GM21515 (cell line): ENCODE data around the gene ABCA12.

ENCODE experiments used
- ATAC-seq: cut with Tn5 transposase; IDR thresholded peaks from one replicate; pipeline ENCODE4 v1.9.1; 2021; ENCODE audit not compliant: unreplicated experiment

The ABCA12 gene

GRCh38 chr2:214989187-214989586 is 149.2 kb downstream of the ABCA12 start:
- no peak for ATAC-seq

- ATAC-seq, result no peak
These were observed 151.2 kb downstream of the ABCA12 start for GRCh38 chr2:214987261-214987660.

GRCh38 chr2:214985619-214986018 is 152.8 kb downstream of the ABCA12 start:
- no peak for ATAC-seq

DNA sequence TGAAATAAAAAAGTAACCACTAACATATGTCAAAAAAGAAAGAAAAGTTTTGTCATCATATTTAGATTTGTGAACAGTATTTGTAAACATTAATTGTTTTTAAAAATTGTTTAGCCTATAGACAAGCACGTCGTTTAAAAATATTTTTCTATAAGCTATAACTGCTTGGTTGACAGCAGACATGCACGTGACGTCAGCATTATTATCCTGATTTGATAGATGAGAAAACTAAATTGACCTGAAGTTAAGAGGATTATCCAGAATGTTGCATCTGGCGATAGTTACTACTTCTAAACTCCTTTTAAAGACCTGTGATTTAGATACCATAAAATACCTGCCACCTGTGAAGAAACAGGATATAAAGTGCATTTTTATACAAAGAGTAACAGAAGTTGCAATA is 172.0 kb downstream of the ABCA12 start:
- ATAC-seq, result no peak

GRCh38 chr2:214960677-214961076 is 177.7 kb downstream of the ABCA12 start:
- no peak for ATAC-seq

DNA sequence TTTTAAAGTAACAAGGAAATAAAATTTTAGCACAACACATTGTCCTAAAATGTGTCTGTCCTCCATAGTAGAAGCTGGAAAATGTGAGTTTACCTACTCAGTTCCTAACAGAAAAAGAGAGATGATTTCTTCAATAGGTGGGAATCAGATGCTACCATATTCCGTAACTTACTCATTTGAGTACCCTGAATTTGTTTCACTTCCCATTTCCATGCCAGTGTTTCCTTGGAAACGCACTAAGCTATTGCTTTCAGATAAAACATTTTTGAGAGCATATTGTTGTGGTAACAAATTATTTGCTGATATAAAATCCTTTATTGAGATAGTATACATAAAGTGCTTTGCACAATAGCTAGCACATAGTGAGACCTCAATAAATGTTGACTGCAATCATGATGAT is 191.5 kb downstream of the ABCA12 start:
- ATAC-seq, result no peak

- ATAC-seq, result no peak
These were observed 204.4 kb downstream of the ABCA12 start for GRCh38 chr2:214934006-214934405.

GRCh38 chr2:214904634-214905033 is 233.8 kb downstream of the ABCA12 start:
- ATAC-seq, result no peak

GRCh38 chr2:214904176-214904575 is 234.2 kb downstream of the ABCA12 start:
- ATAC-seq, result no peak

- ATAC-seq, result no peak
These were observed 236.1 kb downstream of the ABCA12 start for GRCh38 chr2:214902286-214902685.

- ATAC-seq, result no peak
These were observed 238.7 kb downstream of the ABCA12 start for GRCh38 chr2:214899751-214900150.

DNA sequence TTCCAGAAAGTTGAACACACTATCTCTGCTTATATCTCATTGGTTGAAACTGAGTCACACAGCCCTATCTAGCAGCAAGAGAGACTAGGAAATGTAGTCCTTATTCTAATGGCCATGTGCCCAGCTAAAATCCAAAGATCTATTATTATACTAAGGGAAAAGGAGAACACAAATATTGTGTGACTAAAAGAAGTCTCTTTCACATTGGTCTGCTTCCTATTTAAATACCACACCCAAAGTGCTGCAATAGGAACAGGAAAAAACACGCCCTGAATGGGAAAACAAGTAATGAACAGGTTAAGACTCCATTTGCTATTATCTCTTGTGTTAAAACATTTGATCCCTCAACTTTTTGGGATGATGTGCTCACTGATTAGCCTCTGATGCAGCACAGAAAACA is 242.2 kb downstream of the ABCA12 start:
- ATAC-seq, result no peak

GRCh38 chr2:214895469-214895868 is 243.0 kb downstream of the ABCA12 start:
- no peak for ATAC-seq

DNA sequence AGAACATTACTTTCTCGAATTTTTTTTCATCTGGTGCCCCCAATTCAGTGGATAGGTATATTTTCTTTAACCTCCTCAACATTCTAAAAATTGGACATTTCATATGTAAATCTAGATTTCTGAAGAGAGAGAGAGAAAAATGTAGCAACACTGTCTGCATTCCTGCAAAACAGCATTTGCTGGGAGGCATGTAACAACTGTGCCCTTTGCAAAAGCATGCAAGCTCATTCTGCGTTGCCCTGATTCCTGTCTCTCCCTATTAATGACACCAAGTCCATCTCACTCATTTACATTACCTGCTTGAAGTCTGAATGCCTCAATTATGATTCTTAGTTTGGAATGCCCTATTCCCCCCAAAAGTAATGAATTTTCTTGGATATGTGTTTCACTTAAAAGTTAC is 249.1 kb downstream of the ABCA12 start:
- no peak for ATAC-seq

DNA sequence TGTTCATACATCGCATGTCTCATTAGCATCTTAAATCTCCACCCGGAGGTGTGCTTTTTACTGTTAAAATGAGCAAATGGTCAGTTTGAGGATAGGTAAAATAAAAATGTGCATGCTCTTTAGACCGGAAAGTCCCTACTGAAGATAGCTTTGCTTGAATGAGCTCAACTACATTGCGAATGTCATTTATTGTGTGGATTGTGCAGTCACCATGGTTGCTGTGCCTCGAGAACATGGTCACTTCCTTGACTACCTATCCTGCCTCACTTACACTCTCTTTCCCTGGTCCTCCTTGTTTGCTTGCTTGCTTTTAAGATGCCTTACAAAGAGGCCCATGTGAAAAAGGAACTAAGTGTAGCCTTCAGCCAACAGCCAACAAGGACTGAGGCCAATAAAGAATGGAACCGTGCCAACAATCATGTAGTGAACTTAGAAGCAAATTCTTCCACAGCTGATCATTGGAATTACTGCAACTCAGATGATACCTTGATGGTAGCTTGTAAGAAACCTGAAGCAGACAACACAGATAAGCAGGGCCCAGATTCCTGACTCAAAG is 256.7 kb downstream of the ABCA12 start:
- ATAC-seq, result no peak
